ENCODE data around the gene GTF2H4.

GRCh38 chr6:30891450-30891723, 16.6 kb upstream of the GTF2H4 start:
- TF ChIP-seq CTCF (IDR thresholded peaks at IDR 0.05) (no peak), POLR2A (IDR thresholded peaks at IDR 0.05) (no peak)
